OCI-LY3 (cell line): ENCODE data around the gene SDK1.

Experiments used
- EZH2phosphoT487 ChIP-seq: fragments of 200-600 bp; shearing (Covaris generic); IDR thresholded peaks from 2 replicates; pipeline ENCODE4 v1.6.1; 2018; ENCODE audit warnings: antibody characterized with exemption, mixed run types, low read depth
- TF ChIP-seq, protein P1 (sequence below): fragments of 200-600, 300-600 bp; sonication (generic); IDR thresholded peaks from 2 replicates; pipeline ENCODE4 v1.5.1; 2014; ENCODE audit warnings: antibody characterized with exemption, low read length, low read depth

DNA sequence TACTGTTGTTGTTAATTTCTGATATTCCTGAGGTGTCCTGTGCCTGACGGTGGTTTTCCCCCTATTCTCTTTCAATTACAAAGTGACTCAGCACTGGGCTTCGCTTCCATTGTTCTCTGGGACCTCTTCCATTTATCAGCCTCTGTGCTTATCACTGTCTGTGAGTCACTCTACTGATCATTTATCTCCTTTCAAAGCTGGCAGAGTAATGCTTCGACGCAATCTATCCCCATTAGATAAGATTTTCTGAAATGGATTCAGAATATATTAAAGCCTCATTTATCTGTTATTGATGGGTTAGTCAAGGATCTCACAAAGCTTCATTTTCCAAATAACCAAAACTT, 679.2 kb downstream of the SDK1 start:
- TF ChIP-seq, protein P1, sequence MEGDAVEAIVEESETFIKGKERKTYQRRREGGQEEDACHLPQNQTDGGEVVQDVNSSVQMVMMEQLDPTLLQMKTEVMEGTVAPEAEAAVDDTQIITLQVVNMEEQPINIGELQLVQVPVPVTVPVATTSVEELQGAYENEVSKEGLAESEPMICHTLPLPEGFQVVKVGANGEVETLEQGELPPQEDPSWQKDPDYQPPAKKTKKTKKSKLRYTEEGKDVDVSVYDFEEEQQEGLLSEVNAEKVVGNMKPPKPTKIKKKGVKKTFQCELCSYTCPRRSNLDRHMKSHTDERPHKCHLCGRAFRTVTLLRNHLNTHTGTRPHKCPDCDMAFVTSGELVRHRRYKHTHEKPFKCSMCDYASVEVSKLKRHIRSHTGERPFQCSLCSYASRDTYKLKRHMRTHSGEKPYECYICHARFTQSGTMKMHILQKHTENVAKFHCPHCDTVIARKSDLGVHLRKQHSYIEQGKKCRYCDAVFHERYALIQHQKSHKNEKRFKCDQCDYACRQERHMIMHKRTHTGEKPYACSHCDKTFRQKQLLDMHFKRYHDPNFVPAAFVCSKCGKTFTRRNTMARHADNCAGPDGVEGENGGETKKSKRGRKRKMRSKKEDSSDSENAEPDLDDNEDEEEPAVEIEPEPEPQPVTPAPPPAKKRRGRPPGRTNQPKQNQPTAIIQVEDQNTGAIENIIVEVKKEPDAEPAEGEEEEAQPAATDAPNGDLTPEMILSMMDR = no peak
- no peak for TF ChIP-seq EZH2phosphoT487
